Common myeloid progenitor, CD34-positive (primary cell): ENCODE data around the gene ACSL5.
A peak's percentile ranks its signal among the peaks of the same experiment; 100 is the strongest.

ENCODE experiments used
- CTCF ChIA-PET: fragments of 350-600 bp; sonication (Branson Sonifier 250); formaldehyde crosslinking; loops from one replicate; lab custom pipeline; 2021; ENCODE audit warnings: antibody characterized with exemption; lab: Charles Lee
- POLR2A ChIA-PET: fragments of 350-600 bp; sonication (Branson Sonifier 250); formaldehyde crosslinking; loops from one replicate; lab custom pipeline; 2021; ENCODE audit warnings: antibody characterized with exemption; lab: Charles Lee
- DNase-seq, 3 donors: peaks; one replicate each; pipeline versions ENCODE4 v3.0.0 to v3.0.0-alpha.2; 2013
- H3K27ac ChIP-seq, 2 experiments: 1 replicate in 1 of 2; 2 replicates in 1 of 2; pipeline ENCODE4 v1.7.0; 2013; ENCODE audit warnings: inconsistent platforms in 2 of 2, low read length in 2 of 2, mild to moderate bottlenecking in 2 of 2, low read depth in 1 of 2, moderate library complexity in 1 of 2; ENCODE audit not compliant: severe bottlenecking in 2 of 2, insufficient read depth in 1 of 2, poor library complexity in 1 of 2
- H3K27me3 ChIP-seq, 5 experiments: replicated peaks in 2 of 5; 1 replicate in 3 of 5; 2 replicates in 2 of 5; pipeline versions ENCODE4 v1.6.1 to v1.7.0; 2013; ENCODE audit warnings: low read length in 4 of 5, mild to moderate bottlenecking in 2 of 5, moderate library complexity in 2 of 5, inconsistent platforms in 1 of 5; ENCODE audit not compliant: insufficient read depth in 5 of 5, control insufficient read depth in 4 of 5
- H3K36me3 ChIP-seq, 4 experiments: 1 replicate in 2 of 4; 2 replicates in 2 of 4; pipeline versions ENCODE4 v1.6.1 to v1.7.0; 2013; ENCODE audit warnings: low read length in 3 of 4, control low read depth in 1 of 4, mild to moderate bottlenecking in 1 of 4; ENCODE audit not compliant: control insufficient read depth in 4 of 4, insufficient read depth in 4 of 4
- H3K4me1 ChIP-seq, 4 experiments: 1 replicate in 3 of 4; 2 replicates in 1 of 4; pipeline versions ENCODE4 v1.6.1 to v1.7.1; 2013; ENCODE audit warnings: low read length in 3 of 4, mild to moderate bottlenecking in 3 of 4, control low read depth in 1 of 4, inconsistent platforms in 1 of 4, moderate library complexity in 1 of 4; ENCODE audit not compliant: control insufficient read depth in 4 of 4, insufficient read depth in 4 of 4; ENCODE audit errors: control extremely low read depth in 1 of 4
- H3K4me3 ChIP-seq, 7 experiments: 1 replicate in 4 of 7; 2 replicates in 3 of 7; pipeline versions ENCODE4 v1.5.1 to v1.7.0; 2013; ENCODE audit warnings: mild to moderate bottlenecking in 7 of 7, low read length in 6 of 7, moderate library complexity in 6 of 7, inconsistent platforms in 2 of 7, low read depth in 2 of 7, control low read depth in 1 of 7; ENCODE audit not compliant: insufficient read depth in 4 of 7, control insufficient read depth in 1 of 7; ENCODE audit errors: extremely low read depth in 1 of 7
- H3K9me3 ChIP-seq, 5 experiments: 1 replicate in 4 of 5; 2 replicates in 1 of 5; pipeline versions ENCODE4 v1.6.1 to v1.7.1; 2013; ENCODE audit warnings: low read length in 4 of 5, mild to moderate bottlenecking in 2 of 5, inconsistent platforms in 1 of 5, low read depth in 1 of 5, moderate library complexity in 1 of 5; ENCODE audit not compliant: control insufficient read depth in 4 of 5, insufficient read depth in 2 of 5; ENCODE audit errors: control extremely low read depth in 1 of 5
- WGBS: methylation state at CpG from one replicate; pipeline ENCODE4 v1.1.5; 2013; ENCODE audit not compliant: insufficient coverage; 5-methylcytosine and 5-hydroxymethylcytosine counted together

ACSL5 gene

DNA sequence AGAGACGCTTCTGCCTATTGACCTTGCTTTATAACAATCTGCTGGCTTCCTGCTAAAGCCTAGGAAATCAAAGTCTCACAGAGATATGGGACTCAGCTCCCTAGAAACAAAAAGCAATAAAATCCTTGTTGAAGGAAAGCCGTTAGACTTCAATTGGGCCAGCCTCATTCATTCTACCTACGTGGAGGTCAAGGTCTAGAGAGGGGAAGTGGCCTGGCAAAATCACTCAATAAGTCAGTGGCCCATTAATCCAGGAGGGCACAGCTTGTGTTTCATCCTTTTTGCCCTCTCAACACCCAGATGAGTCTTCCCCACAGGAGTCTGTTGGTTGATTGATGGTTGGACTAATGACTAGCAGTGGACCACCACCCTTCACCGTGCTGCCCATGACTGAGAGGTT is 40.5 kb upstream of the ACSL5 start:
- H3K9me3 ChIP-seq = no peaks in the 10 kb centered on the region
- peaks cover 0 to 2% (median 0%) of the 10 kb centered on the region in 5 experiments for H3K27me3 ChIP-seq
- H3K27ac ChIP-seq = no peak overlapping the region
- DNase-seq = no peak
- ChIA-PET POLR2A (no interaction called here), CTCF (interaction anchor here (0.9 to 1.0 kb wide), 2 partner anchors 17 to 20 kb away, joined by 3 read pairs; no protein-coding TSS in a partner anchor)
- H3K36me3 ChIP-seq = no peaks in the 10 kb centered on the region
- H3K4me1 ChIP-seq = peaks cover 5 to 17% (median 9%) of the 10 kb centered on the region in 4 experiments
- WGBS = 80% methylated on average over 2 of the region's 4 CpGs
- no peak overlapping the region for H3K4me3 ChIP-seq

DNA sequence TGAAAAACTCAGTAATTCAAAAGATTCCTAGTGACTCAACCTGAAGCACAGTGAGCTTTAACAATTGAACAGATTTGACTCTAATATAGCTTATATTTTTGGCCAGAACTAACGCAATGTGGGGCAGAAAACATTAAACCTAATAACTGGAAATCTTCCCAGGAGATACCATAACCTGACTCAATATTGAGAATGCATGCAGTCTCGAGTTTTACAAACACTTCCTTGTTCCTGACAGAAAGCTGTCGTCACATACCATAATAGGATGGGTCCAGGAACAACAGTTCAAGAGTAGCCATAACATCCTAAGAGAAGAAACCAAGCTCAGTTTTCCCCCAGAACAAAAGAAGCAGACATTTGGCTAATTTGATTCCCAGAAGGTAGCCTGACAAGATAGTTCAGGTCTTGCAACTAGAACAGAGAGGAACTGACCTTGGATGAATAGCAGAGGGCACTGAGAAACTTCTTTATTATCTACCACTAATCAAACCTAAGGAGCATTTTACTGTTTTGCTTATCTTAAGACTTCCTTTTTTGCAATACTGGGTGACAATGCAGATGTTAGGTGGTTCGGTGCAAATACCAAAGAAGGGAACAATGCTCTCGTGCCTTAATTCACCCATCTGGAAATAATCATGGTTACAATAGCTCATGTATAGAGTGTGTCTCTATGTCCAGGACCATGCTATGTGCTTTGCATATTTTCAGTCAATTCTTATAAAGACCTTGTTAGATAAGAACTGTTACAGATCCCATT is 38.6 kb upstream of the ACSL5 start:
- Histone ChIP-seq H3K27me3 (peaks cover 0 to 2% (median 0%) of the 10 kb centered on the region in 5 experiments), H3K4me3 (no peak overlapping the region), H3K36me3 (no peaks in the 10 kb centered on the region), H3K9me3 (no peaks in the 10 kb centered on the region), H3K4me1 (peaks cover 5 to 17% (median 9%) of the 10 kb centered on the region in 4 experiments), H3K27ac (no peak overlapping the region)
- WGBS = 100% methylated on average over 2 of the region's 5 CpGs
- CTCF ChIA-PET = interaction anchor here (1.2 to 2.1 kb wide), 2 partner anchors 26 to 99 kb away, joined by 3 to 5 read pairs; no protein-coding TSS in a partner anchor
- DNase-seq = peak in 2 of 3 donors; percentile 40 to 44
- POLR2A ChIA-PET = no interaction called here

DNA sequence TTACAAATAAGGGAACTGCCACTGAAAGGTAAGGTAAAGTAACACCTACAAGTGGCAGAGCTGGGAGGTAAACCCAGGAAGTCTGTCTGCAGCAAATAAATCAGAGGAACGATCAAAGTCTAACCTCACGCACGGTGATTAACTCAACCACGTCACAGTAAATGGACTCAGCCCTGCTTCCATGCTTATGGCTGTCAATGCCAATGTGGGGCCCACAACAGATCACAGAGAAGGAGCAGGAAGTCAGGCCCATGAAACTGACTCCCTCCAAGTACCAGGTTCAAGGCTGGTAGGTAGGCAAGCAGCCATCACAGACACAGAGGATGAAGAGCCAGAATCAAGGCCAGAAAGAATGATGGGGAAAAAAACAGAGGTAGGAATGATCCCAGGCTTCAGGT is 38.0 kb upstream of the ACSL5 start:
- Histone ChIP-seq H3K27ac (no peak overlapping the region), H3K9me3 (no peaks in the 10 kb centered on the region), H3K4me3 (no peak overlapping the region), H3K27me3 (peaks cover 0 to 2% (median 0%) of the 10 kb centered on the region in 5 experiments), H3K36me3 (no peaks in the 10 kb centered on the region), H3K4me1 (peaks cover 5 to 17% (median 9%) of the 10 kb centered on the region in 4 experiments)
- ChIA-PET POLR2A (interaction anchor here (0.7 kb wide), 1 partner anchor 514 kb away, joined by 3 read pairs; no protein-coding TSS in a partner anchor), CTCF (interaction anchor here (2.1 kb wide), 1 partner anchor 27 kb away, joined by 5 read pairs; no protein-coding TSS in a partner anchor)
- peak in 1 of 3 donors; percentile 24 for DNase-seq
- WGBS = 40% methylated on average over 4 of the region's 4 CpGs

DNA sequence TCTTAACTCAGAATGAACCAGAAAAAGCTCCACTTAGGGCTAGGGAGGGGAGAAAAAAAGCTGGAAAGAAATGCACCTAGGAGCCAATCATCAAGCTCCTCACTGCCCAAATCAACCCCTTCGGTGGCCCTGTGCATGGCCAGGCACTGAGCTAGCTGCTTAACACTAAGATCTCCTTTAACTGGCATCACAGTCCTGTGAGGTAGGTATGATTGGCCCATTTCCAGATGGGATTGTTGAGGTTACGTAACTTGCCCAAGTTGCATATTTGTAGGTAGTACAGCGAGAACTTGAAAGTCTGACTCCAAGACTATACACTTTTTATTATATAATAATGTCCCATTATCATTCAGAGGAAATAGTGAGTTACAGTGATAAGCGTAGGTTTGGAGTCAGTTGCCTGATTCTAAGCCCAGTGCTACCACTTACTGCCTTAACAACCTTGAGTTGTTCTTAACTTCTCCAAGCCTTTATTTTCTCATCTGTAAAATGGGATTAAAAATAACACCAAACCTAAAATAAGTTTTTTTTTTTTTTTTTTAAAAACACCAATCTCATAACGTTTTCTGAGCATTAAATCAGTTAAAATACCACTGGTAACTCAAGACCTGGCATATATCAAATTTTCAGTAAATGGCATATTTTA is 37.2 kb upstream of the ACSL5 start:
- Histone ChIP-seq H3K4me3 (no peak overlapping the region), H3K27me3 (peaks cover 0 to 2% (median 0%) of the 10 kb centered on the region in 5 experiments), H3K27ac (no peak overlapping the region), H3K36me3 (no peaks in the 10 kb centered on the region), H3K9me3 (no peaks in the 10 kb centered on the region), H3K4me1 (peaks cover 5 to 17% (median 9%) of the 10 kb centered on the region in 4 experiments)
- no peak for DNase-seq
- CTCF ChIA-PET = interaction anchor here (1.3 to 2.1 kb wide), 2 partner anchors 10 to 28 kb away, joined by 3 to 5 read pairs; no protein-coding TSS in a partner anchor
- 100% methylated on average over 1 of the region's 5 CpGs for WGBS
- POLR2A ChIA-PET = interaction anchor here (0.7 kb wide), 1 partner anchor 515 kb away, joined by 3 read pairs; no protein-coding TSS in a partner anchor

DNA sequence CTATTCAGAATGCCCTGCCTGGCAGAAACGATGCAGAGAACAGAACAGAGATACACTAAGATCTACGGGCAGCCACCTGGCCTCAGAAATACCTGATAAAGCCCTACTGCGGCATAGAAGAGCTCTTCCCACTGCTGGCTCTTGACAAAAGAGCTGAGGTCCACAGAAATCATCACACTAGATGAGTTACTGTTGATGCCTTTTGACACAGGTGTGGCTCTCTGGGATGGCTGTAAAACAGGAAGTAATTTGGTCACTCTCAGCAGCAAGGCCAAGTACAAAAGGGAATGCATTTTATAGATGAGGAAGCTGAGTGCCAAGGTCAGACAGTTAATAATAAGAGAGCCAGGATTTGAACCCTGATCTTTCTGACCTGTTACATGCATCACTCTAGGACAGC is 35.0 kb upstream of the ACSL5 start:
- H3K9me3 ChIP-seq = no peaks in the 10 kb centered on the region
- no peak for DNase-seq
- ChIA-PET POLR2A (no interaction called here), CTCF (no interaction called here)
- WGBS = 96% methylated on average over 3 of the region's 3 CpGs
- H3K27ac ChIP-seq = no peak overlapping the region
- peaks cover 5 to 25% (median 10%) of the 10 kb centered on the region in 4 experiments for H3K4me1 ChIP-seq
- peaks cover 0 to 2% (median 0%) of the 10 kb centered on the region in 5 experiments for H3K27me3 ChIP-seq
- no peak overlapping the region for H3K4me3 ChIP-seq
- H3K36me3 ChIP-seq = no peaks in the 10 kb centered on the region

DNA sequence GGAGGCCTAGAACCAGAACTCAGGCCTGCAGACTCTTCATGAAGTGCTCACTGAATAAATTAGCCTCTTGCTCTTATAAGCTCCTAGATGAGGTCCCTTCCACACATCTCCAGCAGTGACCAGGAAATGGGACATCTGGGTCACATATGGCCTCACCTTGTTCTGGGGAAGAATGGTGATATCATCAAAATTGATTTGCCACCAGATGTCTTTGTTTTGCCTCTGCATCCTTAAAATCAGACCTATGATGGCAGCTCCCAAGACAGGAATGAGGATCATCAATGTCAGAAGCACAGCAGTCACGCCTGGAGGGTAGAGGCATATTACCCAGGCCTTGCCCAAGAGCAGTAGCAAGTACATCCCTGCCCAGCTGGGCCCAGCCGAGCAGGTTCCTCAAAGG is 33.3 kb upstream of the ACSL5 start:
- Histone ChIP-seq H3K36me3 (no peaks in the 10 kb centered on the region), H3K4me1 (peaks cover 3 to 19% (median 10%) of the 10 kb centered on the region in 4 experiments), H3K27me3 (peaks cover 0 to 2% (median 0%) of the 10 kb centered on the region in 5 experiments), H3K27ac (no peak overlapping the region), H3K9me3 (no peaks in the 10 kb centered on the region), H3K4me3 (no peak overlapping the region)
- no peak for DNase-seq
- WGBS = 94% methylated on average over 2 of the region's 2 CpGs
- ChIA-PET CTCF (no interaction called here), POLR2A (no interaction called here)
